ENCODE data around the gene KRTAP10-8. TPM values are rescaled to one million over a fixed set of nuclear protein-coding genes. Genes with fewer than 3 reads are reported as not detected.

The KRTAP10-8 gene
- total and polyA plus RNA-seq, 2 donors (not counting 1 experiment from before 2014, with no cell fraction given): not detected

- Histone ChIP-seq H3K27me3 (ENCODE audit: control insufficient read depth, insufficient read depth, low read length) (no peaks in the 10 kb centered on the region), H3K79me2 (ENCODE audit: control insufficient read depth, insufficient read depth, low read length) (no peaks in the 10 kb centered on the region), H3K9me3 (ENCODE audit: control insufficient read depth, insufficient read depth, low read depth, low read length) (no peaks in the 10 kb centered on the region), H2AFZ (ENCODE audit: low read length) (no peak overlapping the region), H3K4me3 (replicated peaks in 1 of 4; ENCODE audit: control extremely low read depth in 1 of 4, insufficient read depth in 1 of 4, low read depth in 3 of 4, low read length in 4 of 4) (no peak overlapping the region), H4K20me1 (ENCODE audit: control insufficient read depth, extremely low read depth, insufficient read depth, low read length) (no peaks in the 10 kb centered on the region), H3K4me1 (ENCODE audit: control insufficient read depth, extremely low read depth, insufficient read depth, low read length) (no peaks in the 10 kb centered on the region), H3K27ac (ENCODE audit: insufficient read depth, low read length) (no peak overlapping the region), H3K4me2 (ENCODE audit: extremely low read depth, insufficient read depth, low read length) (no peak overlapping the region), H3K36me3 (ENCODE audit: control insufficient read depth, insufficient read depth, low read length) (no peaks in the 10 kb centered on the region), H3K9ac (ENCODE audit: insufficient read depth, low read length) (no peak overlapping the region)
- TF ChIP-seq CTCF (conservative IDR thresholded peaks at IDR 0.05 in 1 of 2, IDR thresholded peaks at IDR 0.05 in 1 of 2; ENCODE audit: low read depth in 1 of 2, low read length in 2 of 2): no peak
- TF ChIP-seq EZH2 (IDR thresholded peaks at IDR 0.05; ENCODE audit: low read length, missing control alignments): no peak
- no peak for DNase-seq (ENCODE audit: low read depth in 2 of 2)
Observed at GRCh38 chr21:44566403-44566802, 45.5 kb upstream of the KRTAP10-8 start.

- no peaks in the 10 kb centered on the region for H3K27me3 ChIP-seq (ENCODE audit: control insufficient read depth, insufficient read depth, low read length)
- no peak overlapping the region for H3K4me3 ChIP-seq (replicated peaks in 1 of 4; ENCODE audit: control extremely low read depth in 1 of 4, insufficient read depth in 1 of 4, low read depth in 3 of 4, low read length in 4 of 4)
- no peak overlapping the region for H3K27ac ChIP-seq (ENCODE audit: insufficient read depth, low read length)
- H3K4me1 ChIP-seq (ENCODE audit: control insufficient read depth, extremely low read depth, insufficient read depth, low read length): no peaks in the 10 kb centered on the region
- H3K4me2 ChIP-seq (ENCODE audit: extremely low read depth, insufficient read depth, low read length): no peak overlapping the region
- no peak overlapping the region for H2AFZ ChIP-seq (ENCODE audit: low read length)
- H4K20me1 ChIP-seq (ENCODE audit: control insufficient read depth, extremely low read depth, insufficient read depth, low read length): no peaks in the 10 kb centered on the region
- no peaks in the 10 kb centered on the region for H3K36me3 ChIP-seq (ENCODE audit: control insufficient read depth, insufficient read depth, low read length)
- H3K9ac ChIP-seq (ENCODE audit: insufficient read depth, low read length): no peak overlapping the region
- H3K9me3 ChIP-seq (ENCODE audit: control insufficient read depth, insufficient read depth, low read depth, low read length): no peaks in the 10 kb centered on the region
- no peaks in the 10 kb centered on the region for H3K79me2 ChIP-seq (ENCODE audit: control insufficient read depth, insufficient read depth, low read length)
- no peak for DNase-seq (ENCODE audit: low read depth in 2 of 2)
- TF ChIP-seq CTCF (conservative IDR thresholded peaks at IDR 0.05 in 1 of 2, IDR thresholded peaks at IDR 0.05 in 1 of 2; ENCODE audit: low read depth in 1 of 2, low read length in 2 of 2): no peak
- TF ChIP-seq EZH2 (IDR thresholded peaks at IDR 0.05; ENCODE audit: low read length, missing control alignments): no peak
Observed at GRCh38 chr21:44567481-44568171, 44.3 kb upstream of the KRTAP10-8 start.

GRCh38 chr21:44568261-44568660 is 43.6 kb upstream of the KRTAP10-8 start:
- H3K27ac ChIP-seq (ENCODE audit: insufficient read depth, low read length): no peak overlapping the region
- no peaks in the 10 kb centered on the region for H3K79me2 ChIP-seq (ENCODE audit: control insufficient read depth, insufficient read depth, low read length)
- no peaks in the 10 kb centered on the region for H3K4me1 ChIP-seq (ENCODE audit: control insufficient read depth, extremely low read depth, insufficient read depth, low read length)
- DNase-seq (ENCODE audit: low read depth in 2 of 2): no peak
- H3K36me3 ChIP-seq (ENCODE audit: control insufficient read depth, insufficient read depth, low read length): no peaks in the 10 kb centered on the region
- no peaks in the 10 kb centered on the region for H3K27me3 ChIP-seq (ENCODE audit: control insufficient read depth, insufficient read depth, low read length)
- TF ChIP-seq EZH2 (IDR thresholded peaks at IDR 0.05; ENCODE audit: low read length, missing control alignments) (no peak), CTCF (conservative IDR thresholded peaks at IDR 0.05 in 1 of 2, IDR thresholded peaks at IDR 0.05 in 1 of 2; ENCODE audit: low read depth in 1 of 2, low read length in 2 of 2) (no peak)
- H3K9ac ChIP-seq (ENCODE audit: insufficient read depth, low read length): no peak overlapping the region
- H2AFZ ChIP-seq (ENCODE audit: low read length): no peak overlapping the region
- H3K9me3 ChIP-seq (ENCODE audit: control insufficient read depth, insufficient read depth, low read depth, low read length): no peaks in the 10 kb centered on the region
- no peak overlapping the region for H3K4me3 ChIP-seq (replicated peaks in 1 of 4; ENCODE audit: control extremely low read depth in 1 of 4, insufficient read depth in 1 of 4, low read depth in 3 of 4, low read length in 4 of 4)
- H4K20me1 ChIP-seq (ENCODE audit: control insufficient read depth, extremely low read depth, insufficient read depth, low read length): no peaks in the 10 kb centered on the region
- H3K4me2 ChIP-seq (ENCODE audit: extremely low read depth, insufficient read depth, low read length): no peak overlapping the region
